RWPE1 (cell line): ENCODE results near the gene GRXCR1.

Experiments used
- CTCF ChIA-PET: fragments of 350-600 bp; sonication (Branson Sonifier 250); formaldehyde crosslinking; extraction: SDS; loops from one replicate; lab custom pipeline; 2021; lab: Yijun Ruan, JAX
- POLR2A ChIA-PET: fragments of 400-600 bp; formaldehyde crosslinking; extraction: SDS; loops from one replicate; lab custom pipeline; 2020; ENCODE audit warnings: antibody characterized with exemption; ENCODE audit not compliant: low non-redundant PET; lab: Yijun Ruan, JAX
- DNase-seq: peaks from one replicate; pipeline ENCODE4 v3.0.0; 2012; ENCODE audit warnings: low spot score
- H3K27ac ChIP-seq: fragments of 450-650 bp; 2 replicates; pipeline ENCODE4 v1.5.1; 2017
- CTCF ChIP-seq: fragments of 450-650 bp; conservative IDR thresholded peaks from 2 replicates; pipeline ENCODE4 v1.5.1; 2017; ENCODE audit warnings: low read depth, mild to moderate bottlenecking

The GRXCR1 gene

GRCh38 chr4:42985976-42986375 is 93.5 kb downstream of the GRXCR1 start:
- DNase-seq, result no peak
- POLR2A ChIA-PET, result no interaction called here
- no peak overlapping the region for H3K27ac ChIP-seq
- no peak for TF ChIP-seq CTCF
- CTCF ChIA-PET, result interaction anchor here (1.1 kb wide), 1 partner anchor 10 kb away, joined by 3 read pairs; no protein-coding TSS in a partner anchor

- POLR2A ChIA-PET, result no interaction called here
- no peak overlapping the region for H3K27ac ChIP-seq
- TF ChIP-seq CTCF, result peak; percentile 83
- DNase-seq, result peak; percentile 40
- CTCF ChIA-PET, result interaction anchor here (0.5 to 0.7 kb wide), 8 partner anchors 10 to 1701 kb away, joined by 3 to 6 read pairs (median 3); no protein-coding TSS in a partner anchor
Observed at GRCh38 chr4:42995343-42995944, 102.9 kb downstream of the GRXCR1 start.

- DNase-seq, result no peak
- no peak overlapping the region for H3K27ac ChIP-seq
- POLR2A ChIA-PET, result no interaction called here
- CTCF ChIA-PET, result interaction anchor here (0.6 kb wide), 1 partner anchor 20 kb away, joined by 3 read pairs; no protein-coding TSS in a partner anchor
- no peak for TF ChIP-seq CTCF
Observed at GRCh38 chr4:43008793-43009192, 116.3 kb downstream of the GRXCR1 start.

GRCh38 chr4:43014256-43014655 is 121.7 kb downstream of the GRXCR1 start:
- CTCF ChIA-PET, result interaction anchor here (0.7 kb wide), 1 partner anchor 1299 kb away, joined by 3 read pairs; no protein-coding TSS in a partner anchor
- no peak for DNase-seq

GRCh38 chr4:43041632-43042031 is 149.1 kb downstream of the GRXCR1 start:
- POLR2A ChIA-PET, result no interaction called here
- CTCF ChIA-PET, result no interaction called here
- no peak for TF ChIP-seq CTCF
- no peak for DNase-seq
- H3K27ac ChIP-seq, result no peak overlapping the region

More at GRCh38 chr4:43014256-43014655, 121.7 kb downstream of the GRXCR1 start:
- TF ChIP-seq CTCF, result no peak
- H3K27ac ChIP-seq, result no peak overlapping the region
- POLR2A ChIA-PET, result no interaction called here

- ChIA-PET CTCF (interaction anchor here (1.0 kb wide), 1 partner anchor 38 kb away, joined by 7 read pairs; no protein-coding TSS in a partner anchor), POLR2A (no interaction called here)
- no peak for DNase-seq
Observed at GRCh38 chr4:43047058-43047457, 154.5 kb downstream of the GRXCR1 start.

More at GRCh38 chr4:43047058-43047457, 154.5 kb downstream of the GRXCR1 start:
- no peak overlapping the region for H3K27ac ChIP-seq
- no peak for TF ChIP-seq CTCF
